ENCODE measurements around the gene CEND1. TPM values are rescaled to one million over a fixed set of nuclear protein-coding genes. Genes with fewer than 3 reads are reported as not detected.
A peak's percentile ranks its signal among the peaks of the same experiment; 100 is the strongest.

Gene CEND1
- total RNA-seq, 1 experiment from 2014 or later: 0.81 TPM

GRCh38 chr11:773425-773824, 16.5 kb downstream of the CEND1 start:
- Histone ChIP-seq H3K4me1 (ENCODE audit: insufficient read depth, low read length) (no peaks in the 10 kb centered on the region; the same call in 1 of the 2 replicates), H2BK12ac (ENCODE audit: insufficient read length, low read depth, low read length) (no peak overlapping the region), H3K23me2 (ENCODE audit: insufficient read length, low read depth, low read length, poor library complexity, severe bottlenecking) (peaks cover 13% of the 10 kb centered on the region), H4K91ac (ENCODE audit: insufficient read length, low read depth, low read length) (no peak overlapping the region), H3K79me1 (ENCODE audit: insufficient read depth, low read depth, low read length, poor library complexity, severe bottlenecking) (peaks cover 12% of the 10 kb centered on the region), H2AK5ac (ENCODE audit: insufficient read length, low read length) (no peak overlapping the region), H4K20me1 (ENCODE audit: control insufficient read depth, insufficient read depth, insufficient read length) (no peaks in the 10 kb centered on the region), H4K5ac (ENCODE audit: insufficient read length, low read depth, low read length) (no peak overlapping the region), H2BK15ac (ENCODE audit: low read depth, low read length) (no peak overlapping the region), H3K27ac (ENCODE audit: insufficient read length, low read depth, low read length) (no peak overlapping the region), H3K18ac (ENCODE audit: insufficient read length, low read depth, low read length) (no peak overlapping the region), H3T11ph (ENCODE audit: low read length) (no peak overlapping the region), H3K56ac (ENCODE audit: insufficient read length, low read depth, low read length) (no peak overlapping the region), H3K27me3 (ENCODE audit: insufficient read depth, low read length) (no peaks in the 10 kb centered on the region), H3K79me2 (ENCODE audit: insufficient read depth, low read length) (peaks cover 4% of the 10 kb centered on the region; the same call in 1 of the 2 replicates), H2BK20ac (ENCODE audit: low read depth, low read length, poor library complexity, severe bottlenecking) (no peak overlapping the region), H2AFZ (ENCODE audit: low read length) (no peak overlapping the region), H3K9me3 (ENCODE audit: control insufficient read depth, low read depth, low read length) (no peaks in the 10 kb centered on the region), H3K9ac (ENCODE audit: extremely low read depth, insufficient read length, low read length) (no peak overlapping the region), H3K23ac (ENCODE audit: insufficient read length, low read depth, low read length) (no peak overlapping the region), H3K4me2 (ENCODE audit: insufficient read depth, insufficient read length, low read length) (no peak overlapping the region), H2BK5ac (ENCODE audit: insufficient read length, low read length) (no peak overlapping the region), H3K4ac (ENCODE audit: low read depth, low read length) (no peak overlapping the region), H3K14ac (ENCODE audit: insufficient read depth, low read length) (no peak overlapping the region), H2BK120ac (ENCODE audit: low read depth, low read length, poor library complexity, severe bottlenecking) (no peak overlapping the region), H4K8ac (replicated peaks; ENCODE audit: insufficient read length, low read depth, low read length) (no peak overlapping the region)
- Mint-ChIP-seq H3K27me3 (ENCODE audit: low read depth) (no peaks in the 10 kb centered on the region), H3K4me3 (no peak overlapping the region; a peak in 1 of 5 replicates), H3K36me3 (ENCODE audit: insufficient read depth in 1 of 3, low read depth in 3 of 3) (peaks cover 2 to 24% (median 18%) of the 10 kb centered on the region in 3 experiments; a peak in 6 of 7 replicates), H3K9me3 (no peaks in the 10 kb centered on the region), H3K27ac (peak overlapping the region in 1 of 3 experiments; percentile 31; a peak in 2 of 7 replicates), H3K4me1 (peaks cover 10 to 14% of the 10 kb centered on the region in 2 experiments)
- WGBS (ENCODE audit: extremely low coverage, insufficient read length, low lambda C conversion rate): no CpG with 5 or more reads among the region's 5 CpGs
- TF ChIP-seq, protein P1, sequence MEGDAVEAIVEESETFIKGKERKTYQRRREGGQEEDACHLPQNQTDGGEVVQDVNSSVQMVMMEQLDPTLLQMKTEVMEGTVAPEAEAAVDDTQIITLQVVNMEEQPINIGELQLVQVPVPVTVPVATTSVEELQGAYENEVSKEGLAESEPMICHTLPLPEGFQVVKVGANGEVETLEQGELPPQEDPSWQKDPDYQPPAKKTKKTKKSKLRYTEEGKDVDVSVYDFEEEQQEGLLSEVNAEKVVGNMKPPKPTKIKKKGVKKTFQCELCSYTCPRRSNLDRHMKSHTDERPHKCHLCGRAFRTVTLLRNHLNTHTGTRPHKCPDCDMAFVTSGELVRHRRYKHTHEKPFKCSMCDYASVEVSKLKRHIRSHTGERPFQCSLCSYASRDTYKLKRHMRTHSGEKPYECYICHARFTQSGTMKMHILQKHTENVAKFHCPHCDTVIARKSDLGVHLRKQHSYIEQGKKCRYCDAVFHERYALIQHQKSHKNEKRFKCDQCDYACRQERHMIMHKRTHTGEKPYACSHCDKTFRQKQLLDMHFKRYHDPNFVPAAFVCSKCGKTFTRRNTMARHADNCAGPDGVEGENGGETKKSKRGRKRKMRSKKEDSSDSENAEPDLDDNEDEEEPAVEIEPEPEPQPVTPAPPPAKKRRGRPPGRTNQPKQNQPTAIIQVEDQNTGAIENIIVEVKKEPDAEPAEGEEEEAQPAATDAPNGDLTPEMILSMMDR (conservative IDR thresholded peaks at IDR 0.05): no peak
- DNase-seq: no peak

Measured in H9 (cell line).